HG03097 (cell line): Measurements from ENCODE around the gene ETDC.
"Not testable (repeated sequence)": the region's sequence is repeated elsewhere in the genome, so short reads cannot be mapped to it uniquely, and the experiment has no call there.

Experiments
- ATAC-seq: cut with Tn5 transposase; IDR thresholded peaks from one replicate; pipeline ENCODE4 v1.9.1; 2021; ENCODE audit not compliant: unreplicated experiment, low FRiP score

The ETDC gene

DNA sequence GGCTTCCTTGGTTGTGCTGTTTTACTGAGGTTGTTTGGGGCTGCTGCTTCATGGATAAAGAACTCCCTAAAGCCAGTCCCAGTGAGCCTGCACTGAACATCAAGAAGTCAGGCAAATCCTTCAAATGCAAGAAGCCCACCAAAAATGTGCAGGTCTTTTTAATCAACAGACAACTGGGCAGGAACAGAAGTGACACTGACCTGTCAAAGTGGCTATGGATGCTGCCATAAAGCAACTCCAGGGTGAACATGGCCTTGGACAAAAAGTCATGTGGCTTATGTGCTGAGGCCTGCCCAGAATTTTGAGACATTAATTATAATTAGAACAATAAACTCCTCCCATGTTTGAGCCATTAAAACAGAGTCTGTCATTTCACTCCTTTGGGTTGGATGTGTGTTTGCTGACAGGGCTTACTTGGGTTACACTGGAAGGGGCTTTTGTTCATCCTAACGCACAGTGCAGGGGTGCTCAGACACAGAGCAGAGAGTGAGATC, at the start of gene ETDC:
Gene ETDC, plus strand, starts transcription at position 51 of the 494 bp plus-strand sequence. Its CDS starts 0 bp downstream, at position 51.
- no peak for ATAC-seq

DNA sequence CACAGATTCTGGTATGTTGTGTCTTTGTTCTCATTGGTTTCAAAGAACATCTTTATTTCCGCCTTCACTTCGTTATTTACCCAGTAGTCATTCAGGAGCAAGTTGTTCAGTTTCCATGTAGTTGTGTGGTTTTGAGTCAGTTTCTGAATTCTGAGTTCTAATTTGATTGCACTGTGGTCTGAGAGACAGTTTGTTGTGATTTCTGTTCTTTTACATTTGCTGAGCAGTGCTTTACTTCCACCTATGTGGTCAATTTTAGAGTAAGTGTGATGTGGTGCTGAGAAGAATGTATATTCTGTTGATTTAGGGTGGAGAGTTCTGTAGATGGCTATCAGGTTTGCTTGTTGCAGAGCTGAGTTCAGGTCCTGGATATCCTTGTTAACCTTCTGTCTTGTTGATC, 48.3 kb upstream of the ETDC start:
- not testable (repeated sequence) for ATAC-seq

DNA sequence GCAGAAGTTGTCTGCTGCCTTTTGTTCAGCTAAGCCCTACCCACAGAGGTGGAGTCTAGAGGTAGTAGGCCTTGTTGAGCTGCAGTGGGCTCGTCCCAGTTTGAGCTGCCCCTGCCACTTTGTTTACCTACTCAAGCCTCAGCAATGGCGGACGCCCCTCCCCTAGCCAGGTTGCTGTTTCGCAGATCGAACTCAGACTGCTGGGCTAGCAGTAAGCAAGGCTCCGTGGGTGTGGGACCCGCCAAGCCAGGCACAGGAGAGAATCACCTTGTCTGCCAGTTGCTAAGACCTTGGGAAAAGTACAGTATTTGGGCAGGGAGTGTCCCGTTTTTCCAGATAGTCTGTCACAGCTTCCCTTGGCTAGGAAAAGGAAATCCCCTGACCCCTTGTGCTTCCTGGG, 45.9 kb upstream of the ETDC start:
- ATAC-seq: not testable (repeated sequence)

DNA sequence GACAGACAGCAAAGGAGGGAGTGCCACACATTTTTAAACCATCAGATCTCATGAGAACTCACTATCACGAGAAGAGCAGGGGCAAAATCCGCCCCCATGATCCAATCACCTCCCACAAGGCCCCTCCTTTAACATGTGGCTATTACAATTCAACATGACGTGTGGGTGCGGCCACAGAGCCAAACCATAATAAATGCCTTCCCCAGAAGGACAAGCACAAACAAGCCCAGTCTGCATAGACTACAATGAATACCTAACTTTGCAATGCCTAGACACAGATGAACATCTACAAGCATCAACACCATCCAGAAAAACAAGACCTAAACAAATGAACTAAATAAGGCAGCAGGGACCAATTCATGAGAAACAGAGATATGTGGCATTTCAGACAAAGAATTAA, 45.1 kb upstream of the ETDC start:
- no peak for ATAC-seq

DNA sequence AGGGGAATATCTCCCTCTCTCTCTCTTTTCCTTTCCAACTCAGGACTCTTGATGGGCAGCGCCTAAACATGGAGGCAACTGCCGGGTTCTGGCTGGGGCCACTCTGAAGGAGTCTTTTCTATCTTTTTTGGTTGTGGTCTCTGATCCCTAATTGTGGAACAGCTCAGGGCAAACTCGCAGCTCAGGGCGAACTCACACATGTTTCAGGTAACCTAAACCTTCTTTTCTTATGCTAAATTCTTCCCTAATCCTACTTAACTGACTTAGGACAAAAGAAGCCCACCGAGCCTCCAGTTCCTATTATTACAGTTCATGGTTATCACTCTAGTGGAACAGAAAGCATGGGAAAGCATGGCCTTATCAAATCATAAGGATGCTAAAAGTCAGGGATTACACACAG, 36.1 kb upstream of the ETDC start:
- ATAC-seq: no peak

DNA sequence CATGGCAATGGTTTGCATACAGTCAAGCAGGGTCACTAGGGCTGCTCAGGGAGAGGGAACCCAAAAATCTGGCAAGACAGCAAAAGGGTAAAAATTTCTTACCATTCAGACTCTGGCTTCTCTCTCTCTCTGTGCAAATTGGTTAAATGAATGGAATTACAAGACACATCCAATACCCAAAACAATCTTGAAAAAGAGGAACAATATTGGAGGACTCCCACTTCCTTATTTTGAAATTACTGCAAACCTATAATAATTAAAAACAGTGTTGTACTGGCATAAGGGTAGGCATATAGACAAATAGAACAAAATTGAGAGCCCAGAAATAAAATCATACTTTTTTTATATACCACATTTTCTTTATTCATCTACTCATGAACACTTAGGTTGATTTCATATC, 33.3 kb upstream of the ETDC start:
- ATAC-seq: no peak

DNA sequence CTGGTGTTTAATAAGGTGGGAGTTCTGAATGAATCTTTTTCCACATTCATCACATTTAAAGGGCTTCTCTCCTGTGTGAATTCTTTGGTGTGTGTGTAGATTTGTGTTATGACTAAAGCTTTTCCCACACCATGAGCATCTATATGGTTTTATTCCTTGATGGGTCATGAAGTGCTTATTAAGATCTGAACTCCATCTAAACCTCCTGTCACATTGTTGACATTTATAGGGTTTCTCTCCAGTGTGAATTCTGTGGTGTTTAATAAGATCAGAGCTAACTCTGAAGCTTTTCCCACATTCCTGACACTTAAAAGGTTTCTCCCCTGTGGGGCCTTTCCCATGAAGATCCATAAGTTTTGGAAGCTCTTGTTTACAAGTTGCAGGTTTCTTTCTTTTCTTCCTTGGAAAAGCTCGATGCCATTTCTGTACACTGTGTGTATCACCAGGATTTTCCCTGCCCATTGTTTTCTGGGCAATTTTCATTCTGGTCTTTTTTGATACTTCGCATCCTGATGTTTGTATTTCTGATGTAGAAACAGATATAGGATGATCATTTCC, 21.9 kb upstream of the ETDC start:
- no peak for ATAC-seq

DNA sequence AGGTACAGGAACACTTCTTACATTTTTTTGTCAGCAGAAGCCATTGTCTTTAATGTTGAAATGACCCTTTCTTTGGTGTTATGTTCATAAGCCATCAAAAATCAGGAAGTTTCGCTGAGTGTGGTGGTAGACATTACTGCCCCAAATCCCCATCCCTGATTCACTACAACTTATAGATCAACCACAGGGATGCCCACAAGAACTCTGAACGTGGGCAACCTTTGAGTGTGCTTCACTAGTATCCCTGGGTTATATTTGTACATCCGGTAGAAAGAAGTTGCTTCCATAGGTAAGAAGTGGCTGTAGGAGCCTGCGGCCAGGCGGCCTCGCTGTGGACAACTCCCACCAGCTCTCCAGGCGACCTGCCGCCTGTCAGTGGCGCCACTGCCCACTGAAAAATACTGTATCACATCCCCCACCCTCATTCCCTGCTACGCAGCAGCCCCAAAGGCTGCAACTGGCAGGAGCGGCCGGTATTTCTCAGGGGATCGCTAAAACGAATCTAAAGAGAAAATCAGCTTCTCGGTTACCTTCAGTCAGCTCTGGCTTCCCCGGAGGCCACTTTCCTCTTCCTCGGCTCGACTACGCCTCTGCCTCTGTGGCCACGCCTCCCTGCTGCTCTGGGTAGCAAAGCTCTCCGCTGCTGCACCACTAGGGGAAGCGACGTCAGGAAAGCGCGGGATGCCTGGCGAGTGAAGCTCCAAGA, 13.9 kb upstream of the ETDC start:
- peak; percentile 92 for ATAC-seq

DNA sequence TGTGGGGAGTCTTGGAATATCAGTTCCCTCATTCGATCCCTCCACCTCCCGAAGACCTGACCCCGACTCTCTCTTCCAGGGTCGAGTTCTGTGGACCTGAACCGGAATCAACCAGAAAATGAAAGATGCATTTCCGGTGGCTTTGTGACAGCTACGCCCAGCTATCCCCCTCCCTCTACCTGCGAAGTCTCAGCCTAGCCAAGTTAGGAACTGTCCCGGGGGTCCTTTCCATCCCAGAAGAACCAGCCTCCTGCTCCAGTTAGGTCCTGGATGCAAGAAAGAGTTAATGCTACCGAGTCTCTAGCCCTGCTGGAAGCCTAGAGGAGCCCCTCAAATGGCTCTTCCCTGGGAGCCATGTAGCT, 13.4 kb upstream of the ETDC start:
- no peak for ATAC-seq

DNA sequence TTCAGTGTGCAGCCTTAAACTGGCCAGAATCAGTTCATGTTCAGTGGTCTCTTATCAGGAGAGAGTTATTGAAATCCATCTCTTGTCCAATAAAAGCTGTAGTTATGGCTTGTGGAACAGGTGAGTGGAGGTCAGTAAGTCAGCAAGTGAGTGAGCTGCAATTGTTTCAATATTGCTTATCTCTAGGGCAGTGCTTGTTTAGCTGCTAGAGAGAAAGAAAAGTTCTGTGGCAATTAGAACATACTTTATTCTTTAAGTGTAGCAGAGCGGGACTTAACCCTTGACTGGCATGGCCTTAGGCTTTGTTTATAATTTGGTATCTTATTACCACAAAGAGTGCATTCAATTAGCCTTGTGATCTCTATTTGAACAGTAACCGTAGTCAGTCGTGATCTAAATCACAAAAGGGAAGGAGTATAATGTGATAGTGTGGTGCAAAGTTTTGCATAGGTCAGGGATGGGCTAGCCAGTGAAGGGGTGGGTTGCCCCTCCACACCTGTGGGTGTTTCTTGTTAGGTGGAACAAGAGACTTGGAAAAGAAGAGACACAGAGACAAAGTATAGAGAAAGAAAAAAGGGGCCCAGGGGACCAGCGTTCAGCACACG, 6.9 kb upstream of the ETDC start:
- no peak for ATAC-seq

DNA sequence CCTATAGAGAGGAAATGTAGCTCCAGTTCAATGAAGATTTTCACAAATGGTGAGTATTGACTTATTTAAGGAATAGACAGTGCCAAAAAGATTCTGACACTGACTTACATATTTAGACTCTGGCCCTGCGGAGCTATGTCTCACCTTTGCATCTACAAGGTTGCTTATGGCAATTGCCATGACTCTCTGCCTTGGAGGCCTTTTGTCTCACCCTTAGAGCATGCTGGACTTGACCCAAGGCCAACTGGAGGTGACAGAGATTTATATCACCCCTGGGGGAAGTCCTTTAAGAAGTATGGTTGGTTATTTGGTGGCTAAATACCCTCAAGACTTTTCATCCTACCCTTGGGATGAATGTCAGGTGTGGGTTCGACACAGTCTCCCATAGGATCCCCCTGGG, 4.5 kb upstream of the ETDC start:
- no peak for ATAC-seq

DNA sequence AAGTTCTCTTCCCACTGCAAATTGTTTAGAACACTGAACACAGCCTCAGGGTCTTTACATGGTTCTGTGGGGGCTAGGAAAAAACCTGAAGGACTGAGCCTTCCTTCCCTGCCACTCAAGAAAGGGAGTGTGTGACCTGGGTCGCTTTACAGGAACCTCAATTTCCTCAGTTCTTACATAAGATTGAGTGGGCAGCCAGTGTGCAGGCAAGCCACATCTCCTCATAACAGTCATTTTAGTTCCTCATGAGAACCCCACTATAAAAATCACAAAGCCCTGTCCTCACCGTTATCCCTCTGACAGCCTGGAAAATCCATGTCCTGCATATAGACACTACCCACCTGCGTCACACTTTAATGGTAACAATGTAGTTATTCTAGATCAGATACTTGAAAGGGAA, 2.1 kb upstream of the ETDC start:
- no peak for ATAC-seq

DNA sequence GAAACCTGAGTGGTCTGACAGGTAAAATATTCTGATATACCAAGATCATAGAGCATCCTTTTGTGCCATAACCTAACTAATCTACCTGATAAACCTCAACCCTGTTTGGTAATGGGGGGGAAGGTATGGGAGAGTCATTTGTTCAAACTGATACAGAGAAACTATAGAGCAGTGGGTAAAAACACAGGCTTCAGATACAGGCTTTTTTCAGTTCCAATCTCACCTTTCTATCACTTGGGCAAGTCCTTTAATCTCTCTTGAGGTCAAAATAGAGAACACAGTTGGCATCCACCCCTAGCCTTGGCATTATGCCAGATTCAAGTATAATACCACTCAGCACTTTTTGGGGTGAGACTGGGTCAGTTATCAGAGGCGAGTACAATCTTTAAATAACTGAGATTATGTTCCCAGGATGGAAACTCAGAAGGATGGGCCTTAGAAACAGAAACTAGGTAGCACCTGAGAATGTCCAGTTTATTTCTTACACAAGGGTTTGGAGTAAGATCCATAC, 880 bp upstream of the ETDC start:
- ATAC-seq: no peak

DNA sequence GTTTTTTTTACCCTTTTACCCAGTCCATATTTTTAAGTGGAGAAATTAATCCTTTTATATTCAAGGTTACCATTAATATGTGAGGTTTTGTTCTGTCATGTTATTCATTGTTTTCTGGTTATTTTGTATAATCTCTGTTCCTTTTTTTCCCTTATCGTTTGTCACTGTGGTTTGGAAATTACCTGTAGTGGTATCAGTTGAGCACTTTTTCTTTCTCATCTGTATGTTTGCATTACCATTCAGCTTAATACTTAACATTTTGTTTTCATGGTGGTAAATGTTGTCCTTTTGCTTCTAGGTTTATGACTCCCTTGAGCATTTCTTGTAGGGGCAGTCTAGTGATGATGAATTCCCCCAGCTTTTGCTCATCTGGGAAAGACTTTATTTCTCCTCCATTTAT, 6.6 kb downstream of the ETDC start:
- no peak for ATAC-seq

DNA sequence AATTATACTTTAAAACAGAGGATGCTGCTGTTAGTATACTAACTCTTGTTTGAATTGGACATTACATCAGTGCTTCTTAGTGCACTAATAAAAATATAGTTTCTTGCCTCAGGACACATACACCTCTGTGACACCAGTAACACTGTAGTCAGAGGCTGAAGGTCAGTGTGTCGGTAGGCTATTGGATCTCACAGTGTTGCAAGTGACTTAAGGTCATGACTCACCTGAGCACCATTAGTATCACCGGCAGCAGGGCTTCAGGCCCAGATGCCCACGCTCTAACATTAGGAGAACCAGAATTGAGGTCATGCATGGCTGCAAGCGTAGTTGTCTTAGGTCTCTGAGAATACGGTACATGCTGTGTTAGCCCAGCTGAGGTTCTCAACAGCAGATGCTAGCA, 15.2 kb downstream of the ETDC start:
- ATAC-seq: no peak

DNA sequence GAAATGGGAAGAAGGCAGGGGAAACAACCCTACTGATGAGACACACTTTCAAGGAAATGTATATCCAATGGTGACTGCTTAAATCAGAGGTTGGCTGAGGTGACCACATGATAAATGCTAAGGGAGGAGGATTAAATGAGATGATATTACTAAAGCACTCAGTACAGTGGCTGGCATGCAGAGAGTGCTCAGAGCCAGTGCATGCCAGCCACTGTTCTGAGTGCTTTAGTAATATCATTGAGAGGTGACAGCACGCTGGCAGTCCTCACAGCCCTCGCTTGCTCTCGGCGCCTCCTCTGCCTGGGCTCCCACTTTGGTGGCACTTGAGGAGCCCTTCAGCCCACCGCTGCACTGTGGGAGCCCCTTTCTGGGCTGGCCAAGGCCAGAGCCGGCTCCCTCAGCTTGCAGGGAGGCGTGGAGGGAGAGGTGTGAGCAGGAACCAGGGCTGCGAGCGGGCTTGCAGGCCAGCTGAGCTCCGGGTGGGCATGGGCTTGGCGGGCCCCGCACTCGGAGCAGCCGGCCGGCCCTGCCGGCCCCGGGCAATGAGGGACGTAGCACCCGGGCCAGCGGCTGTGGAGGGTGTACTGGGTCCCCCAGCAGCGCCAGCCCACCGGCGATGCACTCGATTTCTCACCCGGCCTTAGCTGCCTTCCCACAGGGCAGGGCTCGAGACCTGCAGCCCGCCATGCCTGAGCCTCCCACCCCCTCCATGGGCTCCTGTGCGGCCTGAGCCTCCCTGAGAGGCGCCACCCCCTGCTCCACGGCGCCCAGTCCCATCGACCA, 15.9 kb downstream of the ETDC start:
- ATAC-seq: not testable (repeated sequence)

DNA sequence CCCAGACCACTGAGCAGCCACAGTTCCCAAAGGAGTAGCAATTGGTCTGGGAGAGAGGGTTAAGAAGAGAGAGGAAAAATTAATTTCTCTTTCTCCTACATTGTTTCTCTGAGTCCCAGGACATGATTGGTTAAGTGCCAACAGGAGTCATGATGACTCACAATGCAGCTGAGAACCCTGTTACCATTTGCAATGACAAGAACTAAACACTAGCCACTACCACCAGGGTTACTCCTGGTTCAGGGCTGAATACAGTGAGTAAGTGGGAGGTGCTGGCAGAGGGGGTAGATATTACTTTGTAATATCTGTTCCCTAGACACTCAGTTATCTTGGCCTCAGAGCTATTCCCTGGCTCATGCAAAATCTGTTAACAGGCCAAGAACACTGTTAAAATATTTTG, 18.0 kb downstream of the ETDC start:
- no peak for ATAC-seq

DNA sequence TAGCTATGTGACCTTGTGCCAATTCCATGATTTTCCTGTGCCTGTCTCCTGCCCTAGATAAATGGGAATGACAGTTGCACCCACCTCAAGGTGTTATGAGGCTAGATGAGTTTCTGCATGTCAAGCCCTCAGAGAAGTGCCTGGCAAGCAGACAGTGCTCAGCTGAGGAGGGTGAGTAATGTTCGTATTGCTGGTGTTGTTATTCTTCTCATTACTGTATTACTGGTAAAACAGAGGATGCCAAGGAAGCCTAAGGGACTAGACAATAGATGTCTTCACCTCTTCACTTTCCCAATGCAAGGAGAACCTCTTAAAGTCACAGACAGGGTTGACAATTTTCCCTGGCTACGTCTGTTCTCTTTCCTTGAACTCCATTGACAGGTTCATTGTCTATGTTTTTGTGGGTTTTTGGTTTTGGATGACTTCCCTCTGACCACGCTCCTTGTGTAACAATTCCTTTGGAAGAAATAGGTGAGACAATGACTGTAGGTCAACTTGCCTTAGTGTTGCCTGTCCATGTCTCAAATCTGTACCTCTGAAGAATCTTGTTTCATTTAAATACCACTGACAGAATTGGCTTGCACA, 19.2 kb downstream of the ETDC start:
- no peak for ATAC-seq

DNA sequence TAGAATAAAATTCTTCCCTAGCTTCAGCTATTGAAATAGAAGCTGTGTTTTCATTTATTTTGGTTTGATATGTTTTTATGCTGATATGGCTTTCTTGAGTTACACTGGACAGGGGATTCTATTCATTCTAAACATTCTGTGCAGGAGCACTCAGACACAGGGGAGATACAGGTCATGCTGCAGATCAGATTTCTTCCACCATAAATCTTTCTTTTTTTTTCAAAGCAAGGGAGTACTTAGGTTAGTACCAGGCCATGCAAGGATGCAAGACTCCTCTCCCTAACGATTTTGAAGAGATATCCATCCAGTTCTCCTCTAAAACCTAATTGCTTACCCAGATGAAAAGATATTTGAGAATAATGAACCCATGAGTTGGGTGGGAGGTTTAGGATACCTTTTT, 21.4 kb downstream of the ETDC start:
- ATAC-seq: no peak

DNA sequence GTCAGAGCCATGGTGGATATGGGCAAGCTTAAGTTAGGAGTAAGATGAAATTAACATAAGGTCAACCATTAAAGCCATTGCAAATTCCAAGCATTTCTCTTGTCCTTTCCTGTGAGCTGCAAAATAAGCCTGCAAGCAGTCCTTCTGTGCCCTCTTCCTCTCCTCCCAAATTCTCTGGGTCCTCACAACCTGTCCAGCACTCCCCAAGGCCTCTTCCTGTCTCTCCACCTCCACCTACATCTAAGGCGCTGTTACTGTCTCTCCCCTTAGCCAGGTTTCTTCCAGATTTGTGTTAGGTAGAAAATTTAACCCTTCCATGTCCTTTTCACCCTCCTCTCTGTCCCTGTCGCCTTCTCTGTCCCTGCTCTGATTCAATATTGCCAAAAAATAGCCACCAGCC, 22.2 kb downstream of the ETDC start:
- ATAC-seq: no peak

DNA sequence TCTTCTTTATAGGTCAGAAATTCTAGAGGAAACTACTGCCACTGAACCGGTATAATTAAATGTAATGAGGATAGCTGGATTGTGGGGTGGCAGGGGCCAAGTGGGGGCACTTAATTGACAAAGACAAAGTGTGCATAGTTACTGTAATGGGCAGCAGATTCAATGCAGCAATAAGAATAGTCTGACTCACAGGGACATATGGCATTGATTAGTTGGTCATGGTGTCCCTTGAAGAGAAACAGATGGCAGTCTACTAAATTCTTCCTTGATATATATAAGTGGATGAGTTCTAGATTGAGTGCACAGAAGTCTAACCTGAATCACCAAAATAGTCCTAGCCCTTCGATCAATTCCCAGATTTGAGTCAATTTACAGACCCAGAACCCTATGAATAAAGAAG, 31.6 kb downstream of the ETDC start:
- no peak for ATAC-seq
